ENCODE results near the gene TGFBR3.

Gene TGFBR3

DNA sequence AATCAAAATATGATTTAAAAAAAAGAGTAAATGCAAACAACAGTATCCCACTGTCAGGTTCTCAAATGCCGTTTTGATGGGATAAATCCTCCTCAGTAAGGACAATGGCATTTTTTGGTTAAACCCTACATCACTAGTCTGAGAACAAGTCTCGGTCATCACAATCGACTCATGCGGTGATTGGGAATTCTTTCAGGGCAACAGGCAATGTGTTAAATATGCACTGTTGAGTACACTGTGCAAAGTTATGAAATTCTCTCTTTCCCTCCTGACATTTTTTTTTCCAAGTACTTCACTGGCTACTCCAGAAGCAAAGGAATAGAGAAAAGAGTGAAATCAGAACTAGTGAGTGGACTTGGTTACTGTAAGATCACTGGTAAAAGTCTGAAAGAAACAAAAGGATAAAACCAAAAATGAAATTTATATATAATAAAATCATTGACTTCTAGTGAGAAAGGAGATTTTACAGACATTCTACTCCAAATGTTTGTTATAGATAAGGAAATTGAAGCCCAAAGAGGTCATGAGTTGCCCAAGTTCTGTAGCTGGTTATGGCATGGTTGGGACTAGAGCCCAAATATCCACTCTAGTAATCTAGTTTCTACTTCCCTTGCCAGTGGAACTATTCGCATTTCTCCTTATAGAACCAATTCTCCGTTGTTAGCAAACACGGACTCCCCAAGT, 111.3 kb downstream of the TGFBR3 start:
- no peak for DNase-seq

DNA sequence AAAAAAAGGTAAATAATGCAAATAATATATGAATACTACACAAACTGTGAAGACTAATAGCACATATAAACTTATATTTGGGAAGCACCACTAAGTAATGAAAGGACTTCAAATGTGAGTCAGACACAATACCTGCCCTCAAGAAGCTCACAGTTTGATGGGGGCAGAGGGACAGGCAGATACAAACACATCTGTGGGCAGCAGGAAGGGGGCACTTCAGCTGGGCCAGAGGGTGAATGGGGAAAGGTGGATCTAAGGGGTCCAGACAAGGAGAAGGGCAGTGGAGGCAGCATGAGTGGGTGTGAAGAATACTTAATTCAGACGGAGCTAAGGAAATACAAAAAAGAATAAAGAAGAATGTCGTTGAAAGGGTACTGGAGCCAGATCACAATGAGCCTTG, 114.2 kb downstream of the TGFBR3 start:
- DNase-seq: no peak

DNA sequence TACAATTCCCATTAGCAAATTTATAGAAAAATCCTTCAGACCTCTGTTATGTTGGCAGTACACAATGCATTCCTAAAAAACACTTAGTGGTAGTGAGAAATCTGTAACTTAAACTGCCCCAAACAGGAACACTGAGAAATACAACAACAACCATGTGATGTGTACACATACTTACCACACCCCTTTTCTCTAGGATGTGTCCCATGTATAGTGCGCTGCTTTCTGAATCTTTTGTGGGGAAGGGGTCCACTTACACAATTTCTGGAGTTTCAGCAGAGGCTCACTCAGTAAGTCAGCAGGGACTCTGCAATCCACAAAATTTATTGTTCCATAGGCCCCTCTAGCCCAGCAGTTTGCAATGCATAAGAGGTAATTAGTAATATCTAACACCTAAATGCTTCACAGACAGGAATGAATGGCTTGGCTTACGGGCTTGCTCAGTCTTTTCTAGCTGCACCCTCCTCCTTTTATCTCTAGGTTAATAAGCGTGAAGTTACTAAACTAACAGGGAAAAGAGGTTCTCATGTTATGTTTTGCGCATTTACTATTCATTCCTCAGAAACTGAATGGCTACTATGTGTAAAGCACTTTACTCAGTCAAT, 115.2 kb downstream of the TGFBR3 start:
- no peak for DNase-seq

DNA sequence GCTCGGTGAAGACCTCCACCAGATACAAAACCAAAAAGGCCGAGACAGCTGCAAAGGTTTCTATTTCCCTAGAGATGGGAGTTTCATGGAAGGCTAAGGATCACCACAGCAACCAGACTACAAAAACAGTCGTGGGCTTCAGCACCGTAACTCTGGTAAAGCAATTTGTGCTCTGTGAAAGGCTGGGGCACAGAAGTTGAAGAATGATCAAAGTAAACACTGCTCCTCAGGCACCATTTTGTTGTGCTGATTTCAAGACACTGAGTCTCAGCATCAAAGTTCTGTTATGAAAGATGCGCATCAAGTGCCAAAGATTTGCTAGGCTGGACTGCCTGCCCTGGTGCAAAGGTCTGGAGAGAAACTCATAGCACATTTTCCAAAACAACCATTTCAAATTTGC, 116.2 kb downstream of the TGFBR3 start:
- no peak for DNase-seq

DNA sequence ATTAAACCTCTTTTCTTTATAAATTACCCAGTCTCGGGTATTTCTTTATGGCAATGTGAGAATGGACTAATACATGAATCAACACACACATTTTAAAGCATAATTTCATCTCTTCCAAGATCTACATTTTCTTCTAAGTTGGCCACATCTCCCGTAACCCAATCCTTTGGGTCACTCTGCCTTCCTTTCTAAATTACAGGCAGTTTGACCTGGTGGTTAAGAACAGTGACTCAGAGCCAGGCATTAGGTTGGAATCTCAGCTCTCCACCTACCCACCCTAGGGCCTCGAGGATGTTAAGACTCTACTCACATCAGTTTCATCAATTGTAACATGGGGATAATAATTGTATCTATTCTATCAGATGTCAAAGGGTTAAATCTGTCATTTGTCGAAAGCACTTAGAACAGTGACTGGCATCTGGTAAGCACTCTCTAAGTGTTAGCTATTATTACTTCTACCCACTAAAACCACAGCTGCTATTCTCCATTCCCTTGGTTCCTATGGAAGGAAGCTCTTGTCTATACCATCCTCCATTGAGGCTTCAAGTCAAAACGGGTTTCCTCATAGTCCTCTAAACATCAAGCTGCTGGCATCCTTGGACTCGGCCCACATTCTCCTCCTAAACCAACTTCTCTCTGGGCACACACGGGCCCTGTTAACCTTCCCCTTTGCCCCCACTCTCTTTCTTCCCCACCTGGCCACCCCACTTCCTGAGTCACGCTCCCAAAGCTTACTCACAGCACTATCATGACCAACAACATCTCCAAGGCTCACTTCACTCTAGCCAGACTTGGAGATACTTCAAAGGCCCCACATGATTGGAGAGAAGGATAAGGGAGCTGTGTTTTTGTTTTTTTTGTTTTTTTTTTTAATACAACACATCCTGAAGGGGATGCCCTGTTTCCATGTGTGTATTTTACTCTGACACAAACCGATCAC, 116.9 kb downstream of the TGFBR3 start:
- DNase-seq: no peak

DNA sequence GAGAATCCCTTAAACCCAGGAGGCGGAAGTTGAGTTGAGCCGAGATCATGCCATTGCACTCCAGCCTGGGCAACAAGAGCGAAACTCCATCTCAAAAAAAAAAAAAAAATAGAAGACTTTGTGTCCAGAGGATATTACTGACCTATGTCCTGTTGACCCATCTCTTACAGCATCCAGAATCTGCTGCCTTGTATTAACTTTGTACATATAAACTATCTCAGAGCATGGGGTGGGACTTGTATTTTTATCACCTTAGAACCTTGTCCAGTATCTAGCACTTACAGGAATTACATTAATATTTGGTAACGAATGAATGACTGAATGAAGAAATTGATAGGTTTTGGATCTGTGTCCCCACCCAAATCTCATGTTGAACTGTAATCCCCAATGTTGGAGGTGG, 117.8 kb downstream of the TGFBR3 start:
- DNase-seq: no peak

DNA sequence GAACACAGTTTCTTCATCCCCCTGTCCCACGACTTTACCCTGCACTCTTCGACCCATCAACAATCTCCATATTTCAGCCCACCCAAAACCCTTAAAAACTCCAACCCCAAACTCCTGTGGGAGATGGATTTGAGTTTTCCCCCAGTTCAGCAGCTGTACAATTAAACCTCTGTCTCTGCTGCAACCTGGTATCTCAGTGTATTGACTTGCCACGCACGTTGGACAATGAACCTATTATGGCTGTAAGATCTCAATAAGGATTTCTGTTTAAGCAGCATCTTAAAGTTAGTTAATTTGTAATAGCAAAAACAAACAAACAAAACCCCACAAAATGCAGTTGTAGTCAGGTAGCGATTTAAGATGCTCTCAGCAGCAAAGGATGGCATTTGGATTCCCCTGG, 119.1 kb downstream of the TGFBR3 start:
- no peak for DNase-seq

DNA sequence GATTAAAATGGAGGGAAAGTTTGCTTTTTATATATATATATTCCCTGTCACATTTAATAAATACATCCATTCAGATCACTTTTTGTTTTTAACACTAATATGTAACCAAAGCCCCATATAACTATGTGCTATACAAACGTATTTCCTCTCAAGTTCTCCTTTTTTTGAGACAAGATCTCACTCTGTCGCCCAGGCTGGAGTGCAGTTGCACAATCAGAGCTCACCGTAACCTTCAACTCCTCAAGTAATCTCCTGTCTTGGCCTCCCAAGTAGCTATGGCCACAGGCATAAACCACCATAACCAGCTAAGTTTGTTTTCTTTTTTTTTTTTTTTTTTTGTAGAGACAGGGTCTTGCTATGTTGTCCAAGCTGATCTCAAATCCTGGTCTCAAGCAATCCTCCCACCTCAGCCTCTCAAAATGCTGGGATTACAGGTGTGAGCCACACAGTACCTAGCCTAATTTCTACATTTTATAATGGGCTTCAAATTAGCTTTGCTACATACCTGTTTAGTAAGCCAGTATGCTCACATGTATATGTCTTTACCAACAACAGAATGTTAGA, 120.0 kb downstream of the TGFBR3 start:
- DNase-seq: no peak

DNA sequence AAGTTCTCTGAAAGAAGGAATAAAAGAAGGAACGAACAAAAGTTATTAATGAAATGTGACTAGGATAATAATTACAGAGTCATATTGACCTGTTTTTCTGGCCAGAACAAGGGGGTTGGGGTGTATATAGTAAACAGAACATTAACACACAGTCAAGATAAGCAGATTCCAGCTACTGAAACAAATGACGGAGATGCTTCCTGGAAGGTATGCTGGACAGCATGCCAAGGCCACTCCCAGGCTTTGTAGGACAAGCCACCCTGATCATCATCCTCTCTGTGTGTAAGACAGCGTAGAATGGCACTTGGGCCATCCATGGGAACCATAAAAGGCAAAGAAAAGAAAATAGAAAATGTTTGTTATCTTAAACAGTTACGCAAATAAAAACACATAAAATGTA, 120.7 kb downstream of the TGFBR3 start:
- DNase-seq: no peak

DNA sequence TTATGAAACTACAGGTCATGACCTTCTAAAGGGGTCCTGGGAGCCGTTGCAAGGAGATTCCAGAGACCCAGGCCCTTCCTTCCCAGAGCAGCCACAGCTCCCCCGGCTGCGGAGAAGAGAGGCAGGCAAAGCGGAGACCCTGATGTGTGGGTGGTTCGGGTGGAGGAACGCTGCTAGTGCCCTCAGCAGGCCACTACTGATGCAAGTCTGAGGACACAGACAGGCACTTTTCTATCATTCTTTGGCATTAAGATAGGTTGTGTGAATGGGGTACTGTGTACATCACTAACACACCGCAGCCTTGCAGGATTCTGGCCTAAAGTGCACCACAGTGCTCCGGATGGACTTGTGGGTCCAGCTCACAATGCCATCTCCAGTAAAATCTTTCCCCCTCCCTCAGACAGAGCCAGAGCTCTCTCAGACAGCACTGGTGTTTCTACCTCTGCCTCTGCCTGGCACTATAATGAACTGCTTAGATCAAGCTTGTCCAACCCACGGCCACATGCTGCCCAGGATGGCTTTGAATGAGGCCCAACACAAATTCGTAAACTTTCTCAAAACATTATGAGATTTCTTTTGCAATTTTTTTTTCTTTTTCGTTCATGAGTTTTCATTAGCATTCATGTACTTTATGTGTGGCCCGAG, 121.4 kb downstream of the TGFBR3 start:
- DNase-seq: no peak

DNA sequence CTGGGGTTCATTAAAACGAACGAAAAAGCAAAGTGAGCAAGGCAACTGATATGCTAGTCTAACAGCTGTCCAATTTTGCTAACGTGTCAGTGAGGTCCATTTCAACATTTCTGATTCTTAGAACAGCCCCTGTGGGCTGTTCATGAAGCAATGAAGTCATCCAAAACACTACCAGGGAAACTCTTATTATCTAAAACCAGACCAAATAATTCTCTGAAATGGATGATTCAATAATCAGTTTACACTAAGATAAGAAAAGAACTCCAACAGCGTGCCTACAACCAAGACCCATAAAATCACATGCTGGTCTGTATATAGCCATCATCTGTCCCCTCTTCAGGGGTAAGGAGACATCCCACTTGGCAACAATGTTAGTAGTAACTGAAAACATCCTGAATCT, 122.7 kb downstream of the TGFBR3 start:
- no peak for DNase-seq

DNA sequence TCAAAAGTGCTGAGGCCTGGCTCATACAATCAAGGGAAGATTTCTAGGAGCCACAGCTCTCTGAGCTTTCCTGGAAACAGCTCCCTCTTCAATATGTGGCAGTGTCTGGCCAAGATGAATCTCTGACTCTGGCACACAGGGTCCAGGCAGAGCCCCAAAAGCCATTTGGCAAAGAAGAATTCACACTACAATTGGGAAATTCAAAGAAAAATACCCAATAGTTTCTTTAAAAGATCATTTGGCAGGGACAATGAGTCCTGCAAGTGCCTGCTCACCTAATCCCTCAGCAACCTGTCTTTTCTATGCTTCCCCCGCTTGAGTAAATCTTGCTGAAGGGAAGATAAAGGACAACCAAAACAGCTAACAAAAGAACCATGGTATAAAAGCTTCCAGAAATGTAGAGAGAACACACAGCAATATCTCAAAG, 124.6 kb downstream of the TGFBR3 start:
- DNase-seq: no peak

DNA sequence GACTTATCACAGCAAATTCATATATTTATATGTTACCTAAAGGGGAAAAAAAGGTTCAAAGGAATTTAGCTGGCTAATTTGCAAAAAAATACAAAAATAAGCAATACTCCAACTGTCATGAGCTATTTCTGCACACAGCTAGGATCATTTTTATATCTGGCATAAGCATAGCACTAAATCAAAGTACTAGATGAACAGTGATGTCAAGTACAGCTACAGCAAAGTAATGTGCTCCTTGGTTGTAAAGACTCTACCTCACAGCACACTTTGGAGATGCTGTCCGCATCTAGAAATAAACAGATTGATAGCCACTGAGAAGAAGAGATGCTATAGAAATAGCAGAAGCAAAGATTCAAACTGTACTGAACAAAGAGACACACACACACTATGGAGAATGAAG, 125.4 kb downstream of the TGFBR3 start:
- DNase-seq: no peak

DNA sequence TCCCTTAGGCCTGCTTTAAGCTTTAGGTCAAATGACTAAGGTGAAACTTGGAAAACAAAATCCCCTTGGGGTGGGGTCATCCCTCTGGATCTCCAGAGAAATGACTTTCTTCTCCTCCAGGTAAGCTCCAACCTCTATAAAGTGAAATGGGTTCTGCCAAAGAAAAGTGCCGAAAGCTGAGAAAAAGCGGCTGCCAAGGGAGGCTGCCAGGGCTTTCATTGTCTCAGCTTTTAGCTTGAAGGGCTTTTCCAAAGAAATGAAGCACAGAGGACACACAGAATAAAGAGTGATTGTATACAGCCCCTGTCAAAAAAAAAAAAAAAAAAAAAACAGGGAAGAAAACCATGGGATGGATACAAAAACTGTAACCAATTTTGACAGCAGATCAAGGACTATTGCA, 126.9 kb downstream of the TGFBR3 start:
- no peak for DNase-seq

DNA sequence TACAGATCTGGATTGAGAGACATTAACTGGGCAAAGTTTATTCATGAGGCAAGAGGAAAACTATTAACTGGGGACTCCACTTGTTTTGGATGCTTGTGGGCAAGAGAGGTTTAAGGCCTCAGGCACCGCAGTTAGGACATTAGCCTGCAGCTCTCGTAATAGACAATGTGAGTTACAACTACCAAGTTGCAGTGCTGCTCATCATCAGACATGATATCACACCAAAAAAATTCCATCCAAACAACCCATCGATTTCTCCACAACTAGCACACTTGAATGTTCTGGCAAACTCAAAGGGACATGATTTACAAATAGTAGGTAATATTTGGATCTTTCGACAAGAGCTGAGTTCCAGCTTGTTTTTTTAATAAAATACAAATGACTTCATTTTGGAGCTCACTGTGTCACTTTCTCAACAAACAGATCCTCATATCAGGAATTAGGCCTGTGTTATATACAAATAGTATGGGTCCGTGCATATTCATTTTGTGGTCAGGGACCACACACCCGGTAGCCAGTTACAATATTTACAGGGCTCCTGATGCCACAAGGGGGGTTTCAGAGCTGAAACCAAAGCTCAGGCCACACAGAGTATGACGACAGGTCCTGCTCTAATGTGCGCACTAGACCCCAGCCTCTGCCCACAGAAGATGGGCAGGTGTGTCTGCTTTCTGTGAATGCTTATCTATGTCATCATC, 128.0 kb downstream of the TGFBR3 start:
- DNase-seq: no peak

DNA sequence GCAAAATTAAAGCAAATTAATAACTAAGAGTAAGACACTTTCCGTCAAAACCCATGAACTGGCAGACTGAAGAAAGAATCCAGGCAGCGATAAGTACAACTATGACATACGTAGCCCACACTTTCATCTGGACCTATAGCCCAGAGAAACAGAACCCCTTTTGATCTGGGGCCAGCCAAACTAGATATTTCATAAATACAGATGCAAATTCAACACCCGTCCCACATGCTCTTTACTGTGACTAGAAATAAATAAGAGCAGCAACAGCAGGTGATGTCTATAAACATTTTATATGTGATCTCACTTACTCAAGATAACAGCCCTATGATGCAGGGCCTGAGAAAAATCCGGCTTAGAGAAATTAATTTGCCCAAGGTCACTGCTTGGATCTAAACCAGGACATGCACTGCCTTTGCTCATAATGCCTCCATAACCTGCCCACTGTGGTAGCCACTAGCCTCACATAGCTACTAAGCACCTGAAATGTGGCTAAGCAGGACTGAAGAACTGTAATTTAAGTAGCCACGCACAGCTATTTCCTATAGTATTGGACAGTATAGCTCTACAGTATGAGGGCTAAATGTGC, 130.2 kb downstream of the TGFBR3 start:
- no peak for DNase-seq

DNA sequence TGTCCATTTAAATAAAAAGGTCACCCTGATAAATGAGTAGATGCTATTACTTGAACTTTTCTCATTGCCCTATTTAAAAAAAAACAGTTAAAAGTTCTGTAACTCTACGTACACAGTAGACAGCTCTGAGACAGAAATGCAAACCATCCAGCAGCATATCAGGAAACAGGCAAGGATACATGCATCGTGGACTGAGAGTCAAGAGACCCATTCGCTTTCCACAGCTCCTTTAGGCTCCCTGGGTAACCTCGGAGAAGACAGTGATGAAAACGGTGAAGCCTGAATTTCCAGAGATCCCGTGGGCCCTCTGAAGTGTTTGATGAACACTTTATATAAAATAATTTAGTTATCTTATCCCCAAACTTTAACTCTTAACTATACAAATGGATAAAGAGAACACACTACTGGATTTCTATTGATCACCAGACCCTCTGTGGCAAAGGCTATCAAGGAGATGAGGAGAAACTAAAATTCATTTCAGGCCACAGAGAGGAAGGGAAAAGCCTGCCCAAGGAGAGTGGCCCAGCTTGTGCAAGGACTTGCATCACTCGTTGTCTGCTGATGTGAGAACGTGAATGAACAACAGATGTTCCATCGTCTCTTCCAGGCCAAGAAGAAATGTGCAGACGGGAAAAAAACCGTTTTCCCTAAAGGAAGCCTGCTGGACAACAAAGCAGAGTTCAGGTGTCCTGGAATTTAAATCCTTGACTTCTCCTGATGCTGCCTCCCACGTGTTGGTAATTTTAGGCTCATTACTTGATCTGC, 131.0 kb downstream of the TGFBR3 start:
- DNase-seq: no peak

DNA sequence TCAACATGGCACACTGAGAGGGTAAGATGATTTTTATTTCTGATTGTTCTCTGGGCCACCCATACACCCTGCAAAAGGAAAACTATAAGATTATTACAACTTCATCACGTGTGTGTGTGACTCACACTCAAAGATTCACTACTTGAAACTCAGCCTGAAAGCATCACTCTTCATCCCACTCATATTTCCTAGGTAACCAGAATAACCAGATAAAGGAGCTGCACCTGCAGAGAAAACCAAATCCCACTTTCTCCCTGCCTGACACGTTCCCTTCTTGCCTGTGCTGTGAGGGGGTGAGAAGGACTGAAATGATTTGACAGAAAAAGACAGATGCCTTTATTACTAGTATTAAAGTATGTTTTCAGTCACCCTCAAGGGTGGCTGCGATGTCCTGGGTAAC, 131.6 kb downstream of the TGFBR3 start:
- DNase-seq: no peak

DNA sequence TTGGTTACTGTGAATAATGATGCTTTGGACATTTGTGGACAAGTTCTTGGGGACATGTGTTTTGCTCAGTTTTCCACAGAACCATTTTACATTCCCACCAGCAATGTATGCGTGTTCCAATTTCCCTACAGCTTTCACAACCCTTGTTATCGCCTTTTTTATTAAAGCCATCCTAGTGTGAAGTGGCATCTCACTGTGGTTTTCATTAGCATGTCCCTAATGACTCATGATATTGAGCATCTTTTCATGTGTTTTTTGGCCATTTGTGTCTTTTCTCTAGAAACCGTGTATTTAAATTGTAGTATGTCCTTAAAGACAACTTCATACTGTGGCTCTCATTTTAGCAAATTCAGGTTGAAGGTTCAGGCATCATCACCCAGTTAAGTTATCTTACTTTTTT, 132.1 kb downstream of the TGFBR3 start:
- no peak for DNase-seq

DNA sequence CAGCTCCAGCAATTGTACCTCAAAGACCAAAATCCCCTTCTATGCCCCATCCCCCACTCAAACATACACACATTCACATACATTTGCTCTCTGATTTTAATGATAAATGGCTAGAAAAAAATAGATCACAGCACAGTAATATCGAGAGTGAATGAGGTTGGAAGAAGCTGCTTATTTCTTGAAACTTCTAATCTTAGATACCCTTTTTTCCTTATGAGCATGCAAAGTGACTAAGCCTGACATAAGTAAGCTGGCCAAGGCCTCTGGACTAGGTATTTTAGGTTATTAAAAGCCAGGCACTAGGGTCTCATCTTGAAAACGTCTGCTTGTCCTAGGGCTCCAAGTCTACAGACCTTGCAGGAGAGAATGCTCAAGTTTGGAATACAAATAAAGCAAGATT, 133.6 kb downstream of the TGFBR3 start:
- DNase-seq: no peak

DNA sequence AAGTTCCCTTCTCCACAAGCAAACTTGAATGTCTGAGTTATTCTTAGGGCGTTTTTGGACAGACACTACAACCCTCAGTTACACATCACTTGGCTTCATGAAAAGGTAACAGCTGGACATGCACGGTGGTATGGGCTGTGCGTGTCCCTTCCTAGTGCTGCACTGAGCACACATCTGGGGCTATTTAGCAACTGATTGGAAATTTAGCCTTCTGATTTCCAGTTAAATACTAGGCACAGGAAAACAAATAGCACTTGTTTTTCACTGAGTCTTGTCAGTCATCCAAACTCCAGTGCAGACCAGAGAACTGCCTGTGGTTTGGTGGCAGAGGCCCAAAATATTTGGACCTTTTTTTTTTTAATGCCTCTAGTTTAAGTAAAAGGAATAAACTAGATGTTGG, 134.7 kb downstream of the TGFBR3 start:
- no peak for DNase-seq

Data from NCI-H2107 (cell line).